ENCODE results near the gene RBP3. TPM values are rescaled to one million over a fixed set of nuclear protein-coding genes. Genes with fewer than 3 reads are reported as not detected.

RBP3 gene
- total RNA-seq, 1 donor from 2014 or later: not detected

- H3K27me3 ChIP-seq (ENCODE audit: control insufficient read depth, insufficient read depth, low read length): peaks cover 21% of the 10 kb centered on the region
- no peak for FAIRE-seq
These were observed 45.1 kb upstream of the RBP3 start for GRCh38 chr10:47303105-47303504.

GRCh38 chr10:47303866-47304265, 44.3 kb upstream of the RBP3 start:
- no peak overlapping the region for H3K4me3 ChIP-seq (ENCODE audit: low read depth, low read length)
- H3K27me3 ChIP-seq (ENCODE audit: control insufficient read depth, insufficient read depth, low read length): peaks cover 23% of the 10 kb centered on the region
- DNase-seq (ENCODE audit: low read depth) (no peak), FAIRE-seq (no peak)
- no peak for TF ChIP-seq CTCF (IDR thresholded peaks at IDR 0.05; ENCODE audit: insufficient read depth, low read length, severe bottlenecking)
- no peaks in the 10 kb centered on the region for H3K36me3 ChIP-seq (ENCODE audit: control insufficient read depth, insufficient read depth, low read length)

More at GRCh38 chr10:47303105-47303504, 45.1 kb upstream of the RBP3 start:
- Histone ChIP-seq H3K36me3 (ENCODE audit: control insufficient read depth, insufficient read depth, low read length) (no peaks in the 10 kb centered on the region), H3K4me3 (ENCODE audit: low read depth, low read length) (no peak overlapping the region)
- no peak for DNase-seq (ENCODE audit: low read depth)
- TF ChIP-seq CTCF (IDR thresholded peaks at IDR 0.05; ENCODE audit: insufficient read depth, low read length, severe bottlenecking): no peak

- Histone ChIP-seq H3K27me3 (ENCODE audit: control insufficient read depth, insufficient read depth, low read length) (peaks cover 17% of the 10 kb centered on the region), H3K4me3 (ENCODE audit: low read depth, low read length) (no peak overlapping the region), H3K36me3 (ENCODE audit: control insufficient read depth, insufficient read depth, low read length) (no peaks in the 10 kb centered on the region)
- no peak for FAIRE-seq
- DNase-seq (ENCODE audit: low read depth): no peak
- no peak for TF ChIP-seq CTCF (IDR thresholded peaks at IDR 0.05; ENCODE audit: insufficient read depth, low read length, severe bottlenecking)
These were observed 42.6 kb upstream of the RBP3 start for GRCh38 chr10:47305566-47305965.

GRCh38 chr10:47306387-47307210, 41.6 kb upstream of the RBP3 start:
- no peak for DNase-seq (ENCODE audit: low read depth)
- no peak for FAIRE-seq
- no peak for TF ChIP-seq CTCF (IDR thresholded peaks at IDR 0.05; ENCODE audit: insufficient read depth, low read length, severe bottlenecking)
- Histone ChIP-seq H3K36me3 (ENCODE audit: control insufficient read depth, insufficient read depth, low read length) (no peaks in the 10 kb centered on the region), H3K27me3 (ENCODE audit: control insufficient read depth, insufficient read depth, low read length) (peaks cover 9% of the 10 kb centered on the region), H3K4me3 (ENCODE audit: low read depth, low read length) (no peak overlapping the region)

- Histone ChIP-seq H3K36me3 (ENCODE audit: control insufficient read depth, insufficient read depth, low read length) (no peaks in the 10 kb centered on the region), H3K27me3 (ENCODE audit: control insufficient read depth, insufficient read depth, low read length) (peaks cover 9% of the 10 kb centered on the region), H3K4me3 (ENCODE audit: low read depth, low read length) (no peak overlapping the region)
- DNase-seq (ENCODE audit: low read depth): no peak
- no peak for TF ChIP-seq CTCF (IDR thresholded peaks at IDR 0.05; ENCODE audit: insufficient read depth, low read length, severe bottlenecking)
- no peak for FAIRE-seq
These were observed 40.8 kb upstream of the RBP3 start for GRCh38 chr10:47307381-47307780.

- peaks cover 7% of the 10 kb centered on the region for H3K27me3 ChIP-seq (ENCODE audit: control insufficient read depth, insufficient read depth, low read length)
- no peak for TF ChIP-seq CTCF (IDR thresholded peaks at IDR 0.05; ENCODE audit: insufficient read depth, low read length, severe bottlenecking)
- FAIRE-seq (no peak), DNase-seq (ENCODE audit: low read depth) (no peak)
- no peaks in the 10 kb centered on the region for H3K36me3 ChIP-seq (ENCODE audit: control insufficient read depth, insufficient read depth, low read length)
- no peak overlapping the region for H3K4me3 ChIP-seq (ENCODE audit: low read depth, low read length)
These were observed 39.4 kb upstream of the RBP3 start for GRCh38 chr10:47308775-47309174.
